ENCODE data around the gene LRP1B.

The LRP1B gene

GRCh38 chr2:140905083-140905781, 1225.6 kb downstream of the LRP1B start:
- TF ChIP-seq POLR2AphosphoS5 (IDR thresholded peaks at IDR 0.05; ENCODE audit: low read depth, low read length) (no peak), FOXP2 (optimal IDR thresholded peaks at IDR 0.05; ENCODE audit: borderline replicate concordance, extremely low read depth, extremely low read length, insufficient read depth) (no peak), REST (IDR thresholded peaks at IDR 0.05; ENCODE audit: insufficient read depth in 1 of 2, low read depth in 2 of 2, low read length in 2 of 2) (no peak), SIN3A (IDR thresholded peaks at IDR 0.05; ENCODE audit: borderline replicate concordance, insufficient read depth, low read length) (no peak), TAF1 (IDR thresholded peaks at IDR 0.05; ENCODE audit: borderline replicate concordance, insufficient read depth, low read length) (no peak)

GRCh38 chr2:140895378-140895777, 1235.4 kb downstream of the LRP1B start:
- TF ChIP-seq FOXP2 (optimal IDR thresholded peaks at IDR 0.05; ENCODE audit: borderline replicate concordance, extremely low read depth, extremely low read length, insufficient read depth): no peak
- no peak for TF ChIP-seq REST (IDR thresholded peaks at IDR 0.05; ENCODE audit: insufficient read depth in 1 of 2, low read depth in 2 of 2, low read length in 2 of 2)
- TF ChIP-seq POLR2AphosphoS5 (IDR thresholded peaks at IDR 0.05; ENCODE audit: low read depth, low read length): no peak
- TF ChIP-seq TAF1 (IDR thresholded peaks at IDR 0.05; ENCODE audit: borderline replicate concordance, insufficient read depth, low read length): no peak
- no peak for TF ChIP-seq SIN3A (IDR thresholded peaks at IDR 0.05; ENCODE audit: borderline replicate concordance, insufficient read depth, low read length)

GRCh38 chr2:140893685-140894084, 1237.1 kb downstream of the LRP1B start:
- TF ChIP-seq FOXP2 (optimal IDR thresholded peaks at IDR 0.05; ENCODE audit: borderline replicate concordance, extremely low read depth, extremely low read length, insufficient read depth): no peak
- no peak for TF ChIP-seq REST (IDR thresholded peaks at IDR 0.05; ENCODE audit: insufficient read depth in 1 of 2, low read depth in 2 of 2, low read length in 2 of 2)
- TF ChIP-seq SIN3A (IDR thresholded peaks at IDR 0.05; ENCODE audit: borderline replicate concordance, insufficient read depth, low read length): no peak
- TF ChIP-seq TAF1 (IDR thresholded peaks at IDR 0.05; ENCODE audit: borderline replicate concordance, insufficient read depth, low read length): no peak
- TF ChIP-seq POLR2AphosphoS5 (IDR thresholded peaks at IDR 0.05; ENCODE audit: low read depth, low read length): no peak

- no peak for TF ChIP-seq REST (IDR thresholded peaks at IDR 0.05; ENCODE audit: insufficient read depth in 1 of 2, low read depth in 2 of 2, low read length in 2 of 2)
These were observed 1237.7 kb downstream of the LRP1B start for GRCh38 chr2:140892911-140893637.

Measured in PFSK-1 (cell line).